ENCODE measurements around the gene SCTR.

SCTR gene

GRCh38 chr2:119402645-119403560 is 121.4 kb downstream of the SCTR start:
- H3K27ac ChIP-seq, result no peak overlapping the region
- TF ChIP-seq CTCF (conservative IDR thresholded peaks at IDR 0.05), result no peak

- H3K27ac ChIP-seq, result no peak overlapping the region
- no peak for TF ChIP-seq CTCF (conservative IDR thresholded peaks at IDR 0.05)
These were observed 122.2 kb downstream of the SCTR start for GRCh38 chr2:119402106-119402505.

- H3K27ac ChIP-seq, result no peak overlapping the region
- no peak for TF ChIP-seq CTCF (conservative IDR thresholded peaks at IDR 0.05)
These were observed 127.1 kb downstream of the SCTR start for GRCh38 chr2:119397196-119397595.

GRCh38 chr2:119393971-119394748 is 130.1 kb downstream of the SCTR start:
- no peak overlapping the region for H3K27ac ChIP-seq
- no peak for TF ChIP-seq CTCF (conservative IDR thresholded peaks at IDR 0.05)

All from VCaP (cell line).